GM12872 (cell line): Measurements from ENCODE around the gene SEZ6.

Source experiments
- CTCF ChIP-seq: IDR thresholded peaks from 3 replicates; pipeline ENCODE4 v1.5.1; 2011; ENCODE audit warnings: low read depth, mild to moderate bottlenecking, low read length, moderate library complexity; ENCODE audit not compliant: insufficient read depth

SEZ6 gene

GRCh38 chr17:28944862-28945741 is 60.7 kb downstream of the SEZ6 start:
- TF ChIP-seq CTCF: no peak

GRCh38 chr17:28944343-28944742 is 61.5 kb downstream of the SEZ6 start:
- no peak for TF ChIP-seq CTCF

- TF ChIP-seq CTCF: no peak
Measured at GRCh38 chr17:28942925-28943324, 62.9 kb downstream of the SEZ6 start.

GRCh38 chr17:28941251-28941650 is 64.6 kb downstream of the SEZ6 start:
- no peak for TF ChIP-seq CTCF

- no peak for TF ChIP-seq CTCF
Measured at GRCh38 chr17:28940675-28941074, 65.2 kb downstream of the SEZ6 start.

GRCh38 chr17:28940142-28940541 is 65.7 kb downstream of the SEZ6 start:
- no peak for TF ChIP-seq CTCF

- no peak for TF ChIP-seq CTCF
Measured at GRCh38 chr17:28938552-28938951, 67.3 kb downstream of the SEZ6 start.
